ENCODE measurements around the gene CENPB.

DNA sequence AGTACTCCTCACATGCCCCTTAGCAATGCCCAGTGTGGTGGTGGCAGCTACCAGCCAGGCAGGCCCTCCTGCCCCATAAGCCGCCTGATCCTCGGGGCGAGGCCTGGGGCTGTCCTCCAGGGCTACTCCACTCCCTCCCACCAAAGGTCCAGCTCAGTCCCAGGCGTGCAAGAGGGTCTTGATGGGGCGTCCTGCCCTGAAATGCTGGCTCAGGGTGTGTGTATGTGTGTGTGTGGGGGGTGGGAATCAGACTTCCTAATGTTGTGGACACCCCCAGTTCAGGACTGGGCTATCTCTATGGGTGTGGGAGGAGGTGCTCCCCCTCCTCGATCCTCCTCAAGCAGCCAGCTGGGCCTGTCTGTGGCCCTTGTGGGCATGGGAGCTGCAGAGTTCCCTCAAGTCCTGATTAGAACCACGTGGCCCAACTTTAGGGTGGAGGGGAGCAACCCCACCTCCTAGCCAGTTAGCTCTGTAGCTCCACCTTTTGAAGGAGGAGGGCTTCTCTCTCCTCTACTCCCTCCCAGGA, 46.6 kb downstream of the CENPB start:
- TF ChIP-seq, protein P1, sequence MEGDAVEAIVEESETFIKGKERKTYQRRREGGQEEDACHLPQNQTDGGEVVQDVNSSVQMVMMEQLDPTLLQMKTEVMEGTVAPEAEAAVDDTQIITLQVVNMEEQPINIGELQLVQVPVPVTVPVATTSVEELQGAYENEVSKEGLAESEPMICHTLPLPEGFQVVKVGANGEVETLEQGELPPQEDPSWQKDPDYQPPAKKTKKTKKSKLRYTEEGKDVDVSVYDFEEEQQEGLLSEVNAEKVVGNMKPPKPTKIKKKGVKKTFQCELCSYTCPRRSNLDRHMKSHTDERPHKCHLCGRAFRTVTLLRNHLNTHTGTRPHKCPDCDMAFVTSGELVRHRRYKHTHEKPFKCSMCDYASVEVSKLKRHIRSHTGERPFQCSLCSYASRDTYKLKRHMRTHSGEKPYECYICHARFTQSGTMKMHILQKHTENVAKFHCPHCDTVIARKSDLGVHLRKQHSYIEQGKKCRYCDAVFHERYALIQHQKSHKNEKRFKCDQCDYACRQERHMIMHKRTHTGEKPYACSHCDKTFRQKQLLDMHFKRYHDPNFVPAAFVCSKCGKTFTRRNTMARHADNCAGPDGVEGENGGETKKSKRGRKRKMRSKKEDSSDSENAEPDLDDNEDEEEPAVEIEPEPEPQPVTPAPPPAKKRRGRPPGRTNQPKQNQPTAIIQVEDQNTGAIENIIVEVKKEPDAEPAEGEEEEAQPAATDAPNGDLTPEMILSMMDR (IDR thresholded peaks at IDR 0.05) = no peak
- TF ChIP-seq POLR2A (IDR thresholded peaks at IDR 0.05) = no peak
